DLD1 (cell line): ENCODE data around the gene DOP1A.

Experiments used
- in situ Hi-C: cut with HindIII; loops from 2 replicates; pipeline ENCODE4 v1.10.0; 2017; ENCODE audit warnings: low sequenced_read_pairs

The DOP1A gene

DNA sequence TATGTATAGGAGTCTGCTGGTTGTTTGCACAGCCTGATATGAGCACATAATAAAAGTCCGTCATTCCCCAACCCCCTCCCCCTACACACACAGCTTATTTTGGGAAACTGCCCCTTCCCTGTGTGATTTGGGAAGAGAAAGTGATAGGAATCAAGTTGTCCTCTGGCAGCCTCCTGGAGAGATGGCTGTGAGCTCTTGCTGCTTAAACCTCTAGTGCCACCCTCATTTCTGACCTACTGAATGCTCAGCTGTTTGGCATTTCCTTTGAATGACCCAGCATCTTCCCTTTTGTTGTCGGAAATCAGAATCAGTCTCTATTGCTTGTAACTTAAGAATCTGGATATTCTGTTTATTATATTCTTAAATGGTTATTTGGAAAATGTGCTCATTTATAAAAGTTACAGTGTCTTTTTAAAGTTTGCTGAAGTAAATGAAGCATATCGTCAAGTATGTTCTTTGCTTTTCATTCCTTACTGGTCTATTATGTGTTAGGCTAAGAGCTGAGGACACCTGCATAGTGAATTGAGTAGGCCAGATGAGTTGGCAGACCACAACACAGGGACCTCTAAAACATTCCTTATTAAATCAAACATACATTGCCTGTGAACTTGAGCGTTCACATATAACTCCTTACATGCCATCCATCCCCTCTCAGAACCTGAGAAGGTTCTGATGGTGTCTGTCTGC, 131.2 kb downstream of the DOP1A start:
- in situ Hi-C loops: no loop called here

GRCh38 chr6:83199173-83199862, 131.8 kb downstream of the DOP1A start:
- in situ Hi-C loops: no loop called here

GRCh38 chr6:83199863-83200225, 132.4 kb downstream of the DOP1A start:
- in situ Hi-C loops: no loop called here

- in situ Hi-C loops: no loop called here
These were observed 134.6 kb downstream of the DOP1A start for GRCh38 chr6:83202031-83202430.

- in situ Hi-C loops: no loop called here
These were observed 147.9 kb downstream of the DOP1A start for GRCh38 chr6:83215131-83216047.

DNA sequence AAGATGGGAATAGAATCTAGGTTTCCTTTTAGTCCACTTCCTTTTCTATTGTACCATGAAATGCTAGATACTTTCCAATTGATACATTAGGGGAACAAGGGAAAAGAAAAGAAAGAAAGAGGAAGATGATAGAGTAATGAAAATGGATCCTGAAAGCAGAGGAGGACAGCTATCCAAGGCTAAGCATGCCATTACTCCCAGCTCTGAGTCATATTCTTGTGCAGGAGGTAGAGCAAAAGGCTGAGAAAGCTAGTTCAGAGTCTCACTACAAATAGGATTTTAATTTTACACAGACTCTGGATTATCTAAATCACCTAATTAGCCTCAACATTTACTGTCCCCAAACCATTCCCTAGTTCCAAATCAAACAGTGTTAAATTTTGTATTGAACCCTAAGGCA, 149.3 kb downstream of the DOP1A start:
- in situ Hi-C loops: no loop called here
